Liver (tissue), 3 donors: Measurements from ENCODE around the gene TRH.

Source experiments
- EGR1 ChIP-seq, 2 donors: IDR thresholded peaks; 2 replicates each; pipeline ENCODE4 v1.6.1; 2016 to 2018; ENCODE audit warnings: antibody characterized with exemption in 2 of 2, low read depth in 2 of 2
- FOXA1 ChIP-seq: IDR thresholded peaks from 2 replicates; pipeline ENCODE4 v1.6.1; 2016; ENCODE audit warnings: antibody characterized with exemption
- GABPA ChIP-seq, 2 donors: IDR thresholded peaks in 1 of 2; conservative IDR thresholded peaks in 1 of 2; 2 replicates each; pipeline ENCODE4 v1.6.1; 2016; ENCODE audit warnings: antibody characterized with exemption in 2 of 2, mild to moderate bottlenecking in 1 of 2, moderate library complexity in 1 of 2
- HNF4G ChIP-seq: IDR thresholded peaks from 2 replicates; pipeline ENCODE4 v1.6.1; 2016; ENCODE audit warnings: antibody characterized with exemption
- JUND ChIP-seq, 2 donors: IDR thresholded peaks; 2 replicates each; pipeline ENCODE4 v1.6.1; 2016; ENCODE audit warnings: antibody characterized with exemption in 2 of 2
- NR2F2 ChIP-seq: IDR thresholded peaks from 2 replicates; pipeline ENCODE4 v1.6.1; 2016; ENCODE audit warnings: antibody characterized with exemption
- RAD21 ChIP-seq, 2 donors: IDR thresholded peaks; 2 replicates each; pipeline ENCODE4 v1.6.1; 2016; ENCODE audit warnings: antibody characterized with exemption in 2 of 2, mild to moderate bottlenecking in 2 of 2
- SP1 ChIP-seq: IDR thresholded peaks from 2 replicates; pipeline ENCODE4 v1.6.1; 2018; ENCODE audit warnings: antibody characterized with exemption, mild to moderate bottlenecking
- TAF1 ChIP-seq: conservative IDR thresholded peaks from 2 replicates; pipeline ENCODE4 v1.6.1; 2016; ENCODE audit warnings: antibody characterized with exemption, mild to moderate bottlenecking
- YY1 ChIP-seq: IDR thresholded peaks from 2 replicates; pipeline ENCODE4 v1.6.1; 2016; ENCODE audit warnings: antibody characterized with exemption, mild to moderate bottlenecking
- TF ChIP-seq, protein P1 (sequence below): fragments of 150-350 bp; IDR thresholded peaks from 2 replicates; pipeline ENCODE4 v1.5.1; 2017; ENCODE audit warnings: improper control_type of control experiment, low read depth, low read length; ENCODE audit not compliant: missing input control
- TF ChIP-seq, protein P2 (sequence below): IDR thresholded peaks from 2 replicates; pipeline ENCODE4 v1.6.1; 2016; ENCODE audit warnings: antibody characterized with exemption, mild to moderate bottlenecking
- donor health status: healthy.
- donor health status: healthy.

DNA sequence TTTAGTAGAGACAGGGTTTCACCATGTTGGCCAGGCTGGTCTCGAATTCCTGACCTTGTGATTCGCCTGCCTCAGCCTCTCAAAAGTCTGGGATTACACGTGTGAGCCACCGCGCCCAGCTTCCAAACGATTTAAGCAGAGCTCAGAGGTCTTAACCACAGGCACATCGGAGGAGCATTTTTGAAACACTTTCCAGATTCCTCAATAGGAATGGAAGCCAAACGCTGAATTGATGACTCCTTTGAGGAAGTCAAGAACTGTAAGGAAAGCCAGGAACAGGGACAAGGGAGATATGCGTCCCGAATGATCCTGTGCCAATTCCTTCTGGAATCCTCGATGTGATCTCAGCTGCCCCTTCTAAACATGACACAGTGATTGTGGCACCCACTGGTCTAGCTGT lies 40.0 kb downstream of the TRH start:
- no peak for TF ChIP-seq TAF1
- TF ChIP-seq, protein P1, sequence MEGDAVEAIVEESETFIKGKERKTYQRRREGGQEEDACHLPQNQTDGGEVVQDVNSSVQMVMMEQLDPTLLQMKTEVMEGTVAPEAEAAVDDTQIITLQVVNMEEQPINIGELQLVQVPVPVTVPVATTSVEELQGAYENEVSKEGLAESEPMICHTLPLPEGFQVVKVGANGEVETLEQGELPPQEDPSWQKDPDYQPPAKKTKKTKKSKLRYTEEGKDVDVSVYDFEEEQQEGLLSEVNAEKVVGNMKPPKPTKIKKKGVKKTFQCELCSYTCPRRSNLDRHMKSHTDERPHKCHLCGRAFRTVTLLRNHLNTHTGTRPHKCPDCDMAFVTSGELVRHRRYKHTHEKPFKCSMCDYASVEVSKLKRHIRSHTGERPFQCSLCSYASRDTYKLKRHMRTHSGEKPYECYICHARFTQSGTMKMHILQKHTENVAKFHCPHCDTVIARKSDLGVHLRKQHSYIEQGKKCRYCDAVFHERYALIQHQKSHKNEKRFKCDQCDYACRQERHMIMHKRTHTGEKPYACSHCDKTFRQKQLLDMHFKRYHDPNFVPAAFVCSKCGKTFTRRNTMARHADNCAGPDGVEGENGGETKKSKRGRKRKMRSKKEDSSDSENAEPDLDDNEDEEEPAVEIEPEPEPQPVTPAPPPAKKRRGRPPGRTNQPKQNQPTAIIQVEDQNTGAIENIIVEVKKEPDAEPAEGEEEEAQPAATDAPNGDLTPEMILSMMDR: no peak
- no peak for TF ChIP-seq RAD21 (IDR thresholded peaks at IDR 0.05)
- TF ChIP-seq HNF4G: no peak
- TF ChIP-seq, protein P2, sequence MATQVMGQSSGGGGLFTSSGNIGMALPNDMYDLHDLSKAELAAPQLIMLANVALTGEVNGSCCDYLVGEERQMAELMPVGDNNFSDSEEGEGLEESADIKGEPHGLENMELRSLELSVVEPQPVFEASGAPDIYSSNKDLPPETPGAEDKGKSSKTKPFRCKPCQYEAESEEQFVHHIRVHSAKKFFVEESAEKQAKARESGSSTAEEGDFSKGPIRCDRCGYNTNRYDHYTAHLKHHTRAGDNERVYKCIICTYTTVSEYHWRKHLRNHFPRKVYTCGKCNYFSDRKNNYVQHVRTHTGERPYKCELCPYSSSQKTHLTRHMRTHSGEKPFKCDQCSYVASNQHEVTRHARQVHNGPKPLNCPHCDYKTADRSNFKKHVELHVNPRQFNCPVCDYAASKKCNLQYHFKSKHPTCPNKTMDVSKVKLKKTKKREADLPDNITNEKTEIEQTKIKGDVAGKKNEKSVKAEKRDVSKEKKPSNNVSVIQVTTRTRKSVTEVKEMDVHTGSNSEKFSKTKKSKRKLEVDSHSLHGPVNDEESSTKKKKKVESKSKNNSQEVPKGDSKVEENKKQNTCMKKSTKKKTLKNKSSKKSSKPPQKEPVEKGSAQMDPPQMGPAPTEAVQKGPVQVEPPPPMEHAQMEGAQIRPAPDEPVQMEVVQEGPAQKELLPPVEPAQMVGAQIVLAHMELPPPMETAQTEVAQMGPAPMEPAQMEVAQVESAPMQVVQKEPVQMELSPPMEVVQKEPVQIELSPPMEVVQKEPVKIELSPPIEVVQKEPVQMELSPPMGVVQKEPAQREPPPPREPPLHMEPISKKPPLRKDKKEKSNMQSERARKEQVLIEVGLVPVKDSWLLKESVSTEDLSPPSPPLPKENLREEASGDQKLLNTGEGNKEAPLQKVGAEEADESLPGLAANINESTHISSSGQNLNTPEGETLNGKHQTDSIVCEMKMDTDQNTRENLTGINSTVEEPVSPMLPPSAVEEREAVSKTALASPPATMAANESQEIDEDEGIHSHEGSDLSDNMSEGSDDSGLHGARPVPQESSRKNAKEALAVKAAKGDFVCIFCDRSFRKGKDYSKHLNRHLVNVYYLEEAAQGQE: no peak
- TF ChIP-seq GABPA (IDR thresholded peaks at IDR 0.05 in 1 of 2, conservative IDR thresholded peaks at IDR 0.05 in 1 of 2): no peak
- no peak for TF ChIP-seq YY1
- TF ChIP-seq SP1: no peak
- TF ChIP-seq FOXA1: no peak
- no peak for TF ChIP-seq JUND (IDR thresholded peaks at IDR 0.05)
- TF ChIP-seq NR2F2: peak; percentile 43
- no peak for TF ChIP-seq EGR1 (IDR thresholded peaks at IDR 0.05; ENCODE audit: low read depth in 2 of 2)
